ENCODE measurements around the gene GNA12.

- no peak for TF ChIP-seq GABPA (IDR thresholded peaks at IDR 0.05; ENCODE audit: low read depth)
- TF ChIP-seq CTCF (IDR thresholded peaks at IDR 0.05), result no peak
- no peak for TF ChIP-seq POLR2AphosphoS5 (IDR thresholded peaks at IDR 0.05; ENCODE audit: low read depth, low read length)
- no peak for TF ChIP-seq RFX5 (IDR thresholded peaks at IDR 0.05; ENCODE audit: low read length)
- TF ChIP-seq SMC3 (IDR thresholded peaks at IDR 0.05; ENCODE audit: low read depth, low read length), result no peak
- TF ChIP-seq MAX (IDR thresholded peaks at IDR 0.05; ENCODE audit: low read depth), result no peak
- TF ChIP-seq PBX3 (IDR thresholded peaks at IDR 0.05), result no peak
- TF ChIP-seq TAF1 (IDR thresholded peaks at IDR 0.05; ENCODE audit: borderline replicate concordance, low read depth, low read length), result no peak
Observed at GRCh38 chr7:2798669-2799068, 45.4 kb downstream of the GNA12 start.
